ENCODE results near the gene ABHD14A. TPM values are rescaled to one million over a fixed set of nuclear protein-coding genes. Genes with fewer than 3 reads are reported as not detected.

ABHD14A gene
- total RNA-seq, 4 donors from 2014 or later, result 8.7 to 37.9 (median 29.9) TPM

DNA sequence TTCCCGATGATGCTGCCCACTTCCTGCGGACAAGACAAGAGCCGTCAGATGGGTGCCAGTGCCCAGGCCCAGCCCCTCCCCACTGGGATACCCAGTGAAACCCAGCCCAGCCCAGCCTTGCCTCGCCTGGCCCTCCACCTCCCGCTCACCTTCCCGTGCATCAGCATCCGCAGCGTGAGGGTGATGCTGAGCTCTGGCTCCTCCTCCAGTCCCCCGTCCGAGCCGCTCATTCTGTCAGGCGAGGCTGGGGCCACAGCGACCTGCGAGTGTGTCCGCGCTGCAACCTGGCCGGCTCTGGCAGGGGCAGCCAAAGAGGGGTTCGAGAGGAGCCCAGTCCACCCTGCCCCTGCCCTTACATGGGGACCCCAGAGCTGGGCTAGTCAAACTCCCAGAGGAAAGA, 13.9 kb upstream of the ABHD14A start:
- no peak for DNase-seq
- intact Hi-C loops (cut with DNase I; ENCODE audit: low total_unique reads) (no loop called here), in situ Hi-C loops (cut with MboI; ENCODE audit: low sequenced_read_pairs in 4 of 4) (no loop called here)
- H3K27me3 ChIP-seq, result no peaks in the 10 kb centered on the region
- TF ChIP-seq, protein P1, sequence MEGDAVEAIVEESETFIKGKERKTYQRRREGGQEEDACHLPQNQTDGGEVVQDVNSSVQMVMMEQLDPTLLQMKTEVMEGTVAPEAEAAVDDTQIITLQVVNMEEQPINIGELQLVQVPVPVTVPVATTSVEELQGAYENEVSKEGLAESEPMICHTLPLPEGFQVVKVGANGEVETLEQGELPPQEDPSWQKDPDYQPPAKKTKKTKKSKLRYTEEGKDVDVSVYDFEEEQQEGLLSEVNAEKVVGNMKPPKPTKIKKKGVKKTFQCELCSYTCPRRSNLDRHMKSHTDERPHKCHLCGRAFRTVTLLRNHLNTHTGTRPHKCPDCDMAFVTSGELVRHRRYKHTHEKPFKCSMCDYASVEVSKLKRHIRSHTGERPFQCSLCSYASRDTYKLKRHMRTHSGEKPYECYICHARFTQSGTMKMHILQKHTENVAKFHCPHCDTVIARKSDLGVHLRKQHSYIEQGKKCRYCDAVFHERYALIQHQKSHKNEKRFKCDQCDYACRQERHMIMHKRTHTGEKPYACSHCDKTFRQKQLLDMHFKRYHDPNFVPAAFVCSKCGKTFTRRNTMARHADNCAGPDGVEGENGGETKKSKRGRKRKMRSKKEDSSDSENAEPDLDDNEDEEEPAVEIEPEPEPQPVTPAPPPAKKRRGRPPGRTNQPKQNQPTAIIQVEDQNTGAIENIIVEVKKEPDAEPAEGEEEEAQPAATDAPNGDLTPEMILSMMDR (IDR thresholded peaks at IDR 0.05 in 4 of 5, conservative IDR thresholded peaks at IDR 0.05 in 1 of 5), result no peak
- peaks cover 0 to 33% of the 10 kb centered on the region in 2 donors for H3K36me3 ChIP-seq
- no peak for ATAC-seq
- no peaks in the 10 kb centered on the region for H3K9me3 ChIP-seq
- peaks cover 43 to 63% of the 10 kb centered on the region in 2 donors for H3K4me1 ChIP-seq
- H3K27ac ChIP-seq, result peak overlapping the region; percentile 45 to 100 (median 94)
- no peak overlapping the region for H3K4me3 ChIP-seq

DNA sequence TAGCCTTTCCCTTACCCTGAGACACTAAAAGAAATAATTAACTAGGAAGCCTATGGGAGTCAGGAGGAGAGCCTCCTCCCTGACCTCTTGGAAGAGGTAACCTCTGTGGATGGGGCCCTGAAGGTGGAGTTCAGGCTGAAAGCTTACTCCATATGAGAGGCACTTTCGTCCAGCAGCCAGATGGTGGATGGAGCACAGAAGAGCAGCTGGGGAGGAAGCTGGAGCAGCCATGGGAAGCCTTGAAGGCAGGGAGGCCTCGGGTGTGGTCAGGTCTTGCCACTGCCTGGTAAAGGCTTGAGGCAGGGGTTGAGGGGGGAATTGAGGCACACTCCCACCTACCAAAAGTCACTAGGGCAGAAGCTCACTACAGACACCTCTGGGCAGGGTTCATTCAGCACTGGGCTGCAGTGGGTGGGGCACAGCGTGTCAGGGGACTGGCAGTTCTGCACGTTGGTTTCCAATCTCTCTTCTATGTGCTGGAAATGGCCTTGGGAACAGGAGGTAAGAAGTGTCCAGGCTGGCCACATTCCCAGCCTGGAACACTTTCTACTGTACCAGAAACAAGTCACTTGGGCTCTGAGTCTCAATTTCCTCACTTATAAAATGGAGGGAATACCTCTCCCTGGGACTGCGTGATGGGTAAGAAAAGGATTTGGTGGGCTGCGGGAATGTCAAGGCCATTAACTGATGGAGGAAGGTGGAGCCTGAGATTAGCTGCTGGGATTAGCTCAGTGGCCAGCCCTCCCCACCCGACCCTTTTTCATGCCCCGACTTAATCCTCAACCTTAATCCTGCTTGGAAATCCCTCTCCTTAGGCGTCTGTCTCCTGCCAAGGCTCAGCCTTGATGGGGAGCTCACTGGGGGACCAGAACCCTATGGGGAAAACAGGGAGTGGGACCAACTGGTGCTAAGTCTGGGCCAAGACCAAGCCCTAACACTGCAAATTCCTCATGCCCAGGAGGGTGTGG, 13.0 kb upstream of the ABHD14A start:
- in situ Hi-C loops (cut with MboI; ENCODE audit: low sequenced_read_pairs in 4 of 4) (no loop called here), intact Hi-C loops (cut with DNase I; ENCODE audit: low total_unique reads) (no loop called here)
- H3K27me3 ChIP-seq, result no peaks in the 10 kb centered on the region
- H3K27ac ChIP-seq, result peak overlapping the region; percentile 90 to 100 (median 94)
- peak; percentile 71 to 81 for DNase-seq
- H3K9me3 ChIP-seq, result no peaks in the 10 kb centered on the region
- no peak overlapping the region for H3K4me3 ChIP-seq
- H3K36me3 ChIP-seq, result peaks cover 0 to 33% of the 10 kb centered on the region in 2 donors
- ATAC-seq, result peak; percentile 72 to 87
- H3K4me1 ChIP-seq, result peaks cover 52 to 63% of the 10 kb centered on the region in 2 donors
- TF ChIP-seq, protein P1 (IDR thresholded peaks at IDR 0.05 in 4 of 5, conservative IDR thresholded peaks at IDR 0.05 in 1 of 5), result no peak
- TF ChIP-seq POLR2A (IDR thresholded peaks at IDR 0.05), result no peak

DNA sequence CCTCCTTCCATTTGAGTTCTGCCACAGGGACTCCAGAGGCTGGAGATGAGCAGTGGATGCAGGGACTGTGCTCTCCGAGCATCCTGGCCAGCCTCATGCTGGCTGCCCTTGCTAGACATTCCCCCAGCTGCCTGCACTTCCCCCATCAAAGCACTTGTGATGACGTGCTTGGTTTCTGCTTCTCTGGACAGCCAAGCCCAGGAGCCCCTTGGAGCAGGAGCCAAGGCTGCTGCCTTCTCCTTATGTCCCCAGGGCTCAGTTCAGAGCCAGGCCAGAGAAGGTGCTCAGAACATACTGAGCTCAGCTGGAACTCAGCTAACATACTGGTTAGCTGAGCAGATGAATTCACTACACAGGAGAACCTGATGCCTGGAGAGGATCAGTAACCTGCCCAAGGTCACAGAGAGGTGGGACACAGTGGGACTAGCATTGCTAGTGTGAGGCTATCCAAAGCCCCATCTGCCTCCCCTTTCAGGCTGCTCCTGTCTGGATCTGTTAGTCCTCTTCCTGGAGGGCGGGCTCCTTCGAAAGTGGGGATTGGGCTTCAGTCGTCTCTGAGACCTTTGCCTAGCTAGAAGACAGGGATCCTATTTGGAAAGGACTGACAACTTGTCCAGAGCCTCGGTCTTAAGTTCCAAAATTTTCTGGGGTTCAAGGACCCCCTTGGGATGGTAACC, 11.9 kb upstream of the ABHD14A start:
- ATAC-seq (peak in 1 of 2 donors; percentile 11), DNase-seq (peak in 1 of 2 donors; percentile 54)
- Histone ChIP-seq H3K27me3 (no peaks in the 10 kb centered on the region), H3K9me3 (no peaks in the 10 kb centered on the region), H3K27ac (peak overlapping the region; percentile 90 to 100 (median 94)), H3K4me1 (peaks cover 55 to 65% of the 10 kb centered on the region in 2 donors), H3K36me3 (peaks cover 0 to 27% of the 10 kb centered on the region in 2 donors), H3K4me3 (no peak overlapping the region)
- no peak for TF ChIP-seq POLR2A (IDR thresholded peaks at IDR 0.05)
- TF ChIP-seq, protein P1 (IDR thresholded peaks at IDR 0.05 in 4 of 5, conservative IDR thresholded peaks at IDR 0.05 in 1 of 5), result no peak
- intact Hi-C loops (cut with DNase I; ENCODE audit: low total_unique reads), result no loop called here
- in situ Hi-C loops (cut with MboI; ENCODE audit: low sequenced_read_pairs in 4 of 4), result no loop called here

DNA sequence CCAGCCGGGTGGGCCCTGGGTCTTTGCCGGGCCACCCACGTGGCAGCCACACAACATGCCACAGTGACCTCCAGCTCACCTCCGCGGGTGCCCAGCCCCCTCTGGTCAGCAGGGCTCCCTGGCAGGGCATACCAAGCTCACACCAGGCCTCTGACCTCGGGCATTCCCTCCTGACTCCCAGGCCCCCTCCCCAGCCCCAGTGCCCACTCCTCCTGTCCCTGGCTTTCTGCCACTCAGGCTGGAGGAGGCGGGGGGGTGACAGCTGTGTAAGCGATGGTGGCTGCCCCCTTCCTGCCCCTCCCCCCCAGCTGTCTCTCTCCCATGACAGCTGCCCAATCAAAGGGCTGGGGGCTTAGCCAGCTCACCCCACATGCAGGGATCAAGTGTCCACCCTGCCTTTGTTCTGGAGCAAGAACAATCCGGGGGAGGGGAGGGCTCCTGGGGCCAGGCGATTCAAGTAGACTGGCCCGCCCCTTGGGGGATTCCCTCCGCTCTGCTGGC, 10.9 kb upstream of the ABHD14A start:
- H3K36me3 ChIP-seq, result peaks cover 0 to 17% of the 10 kb centered on the region in 2 donors
- intact Hi-C loops (cut with DNase I; ENCODE audit: low total_unique reads), result no loop called here
- no peaks in the 10 kb centered on the region for H3K9me3 ChIP-seq
- H3K4me1 ChIP-seq, result peaks cover 62 to 68% of the 10 kb centered on the region in 2 donors
- DNase-seq, result peak in 1 of 2 donors; percentile 85
- TF ChIP-seq, protein P1 (IDR thresholded peaks at IDR 0.05 in 4 of 5, conservative IDR thresholded peaks at IDR 0.05 in 1 of 5), result no peak
- TF ChIP-seq POLR2A (IDR thresholded peaks at IDR 0.05), result peak in 1 of 2 donors; percentile 15
- ATAC-seq, result peak in 1 of 2 donors; percentile 29
- H3K27me3 ChIP-seq, result no peaks in the 10 kb centered on the region
- H3K27ac ChIP-seq, result peak overlapping the region; percentile 90 to 100 (median 94)
- in situ Hi-C loops (cut with MboI; ENCODE audit: low sequenced_read_pairs in 4 of 4), result no loop called here
- H3K4me3 ChIP-seq, result no peak overlapping the region
